ENCODE measurements around the gene CHST8. TPM values are rescaled to one million over a fixed set of nuclear protein-coding genes. Genes with fewer than 3 reads are reported as not detected.

The CHST8 gene
- total and polyA plus RNA-seq, 2 experiments from 2014 or later = 9.3 to 38.2 TPM

DNA sequence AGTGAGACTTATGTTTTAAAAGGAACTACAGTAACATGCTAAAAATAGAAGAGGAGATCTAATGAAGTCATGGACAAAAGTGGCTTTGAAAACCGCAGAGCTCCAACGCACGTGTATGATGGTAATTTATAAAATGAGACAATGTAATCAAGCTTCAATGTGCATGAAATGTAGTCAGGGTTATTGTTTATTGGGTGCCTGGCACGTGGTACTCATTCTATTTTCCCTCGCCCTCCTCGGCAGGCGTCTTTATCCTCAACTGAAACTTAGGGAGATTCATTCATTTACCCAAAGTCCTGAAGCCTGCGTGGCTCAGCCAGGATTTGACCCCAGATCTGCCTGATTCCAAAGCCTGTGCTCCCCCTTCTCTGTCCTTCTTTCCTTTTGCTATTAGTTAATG, 79.8 kb downstream of the CHST8 start:
- Histone ChIP-seq H3K9me2 (ENCODE audit: insufficient read depth) (no peaks in the 10 kb centered on the region), H3K4me1 (ENCODE audit: insufficient read depth) (0 out of 2 replicates have a peak, but pooled peaks cover 5% of the 10 kb centered on the region), H3K79me2 (replicated peaks; ENCODE audit: insufficient read depth) (no peaks in the 10 kb centered on the region), H3K27me3 (ENCODE audit: insufficient read depth) (no peaks in the 10 kb centered on the region), H3K27ac (ENCODE audit: low read depth) (no peak overlapping the region), H4K20me1 (replicated peaks; ENCODE audit: insufficient read depth) (no peaks in the 10 kb centered on the region; the same call in 1 of the 2 replicates), H3K4me3 (no peak overlapping the region), H3K36me3 (ENCODE audit: insufficient read depth) (no peaks in the 10 kb centered on the region; the same call in 1 of the 2 replicates), H3K4me2 (no peak overlapping the region), H3F3A (replicated peaks; ENCODE audit: low read depth) (no peaks in the 10 kb centered on the region), H2AFZ (no peak overlapping the region)
- no peak overlapping the region for H3K4me3 Mint-ChIP-seq
- no peaks in the 10 kb centered on the region for H3K9me3 Mint-ChIP-seq
- TF ChIP-seq, protein P1, sequence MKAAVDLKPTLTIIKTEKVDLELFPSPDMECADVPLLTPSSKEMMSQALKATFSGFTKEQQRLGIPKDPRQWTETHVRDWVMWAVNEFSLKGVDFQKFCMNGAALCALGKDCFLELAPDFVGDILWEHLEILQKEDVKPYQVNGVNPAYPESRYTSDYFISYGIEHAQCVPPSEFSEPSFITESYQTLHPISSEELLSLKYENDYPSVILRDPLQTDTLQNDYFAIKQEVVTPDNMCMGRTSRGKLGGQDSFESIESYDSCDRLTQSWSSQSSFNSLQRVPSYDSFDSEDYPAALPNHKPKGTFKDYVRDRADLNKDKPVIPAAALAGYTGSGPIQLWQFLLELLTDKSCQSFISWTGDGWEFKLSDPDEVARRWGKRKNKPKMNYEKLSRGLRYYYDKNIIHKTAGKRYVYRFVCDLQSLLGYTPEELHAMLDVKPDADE (IDR thresholded peaks at IDR 0.05) = no peak
- no peak for TF ChIP-seq EZH2phosphoT487 (IDR thresholded peaks at IDR 0.05; ENCODE audit: unreplicated experiment)
- no peak for TF ChIP-seq ZNF114 (CRISPR knock-in tag; IDR thresholded peaks at IDR 0.05)
- TF ChIP-seq, protein P2, sequence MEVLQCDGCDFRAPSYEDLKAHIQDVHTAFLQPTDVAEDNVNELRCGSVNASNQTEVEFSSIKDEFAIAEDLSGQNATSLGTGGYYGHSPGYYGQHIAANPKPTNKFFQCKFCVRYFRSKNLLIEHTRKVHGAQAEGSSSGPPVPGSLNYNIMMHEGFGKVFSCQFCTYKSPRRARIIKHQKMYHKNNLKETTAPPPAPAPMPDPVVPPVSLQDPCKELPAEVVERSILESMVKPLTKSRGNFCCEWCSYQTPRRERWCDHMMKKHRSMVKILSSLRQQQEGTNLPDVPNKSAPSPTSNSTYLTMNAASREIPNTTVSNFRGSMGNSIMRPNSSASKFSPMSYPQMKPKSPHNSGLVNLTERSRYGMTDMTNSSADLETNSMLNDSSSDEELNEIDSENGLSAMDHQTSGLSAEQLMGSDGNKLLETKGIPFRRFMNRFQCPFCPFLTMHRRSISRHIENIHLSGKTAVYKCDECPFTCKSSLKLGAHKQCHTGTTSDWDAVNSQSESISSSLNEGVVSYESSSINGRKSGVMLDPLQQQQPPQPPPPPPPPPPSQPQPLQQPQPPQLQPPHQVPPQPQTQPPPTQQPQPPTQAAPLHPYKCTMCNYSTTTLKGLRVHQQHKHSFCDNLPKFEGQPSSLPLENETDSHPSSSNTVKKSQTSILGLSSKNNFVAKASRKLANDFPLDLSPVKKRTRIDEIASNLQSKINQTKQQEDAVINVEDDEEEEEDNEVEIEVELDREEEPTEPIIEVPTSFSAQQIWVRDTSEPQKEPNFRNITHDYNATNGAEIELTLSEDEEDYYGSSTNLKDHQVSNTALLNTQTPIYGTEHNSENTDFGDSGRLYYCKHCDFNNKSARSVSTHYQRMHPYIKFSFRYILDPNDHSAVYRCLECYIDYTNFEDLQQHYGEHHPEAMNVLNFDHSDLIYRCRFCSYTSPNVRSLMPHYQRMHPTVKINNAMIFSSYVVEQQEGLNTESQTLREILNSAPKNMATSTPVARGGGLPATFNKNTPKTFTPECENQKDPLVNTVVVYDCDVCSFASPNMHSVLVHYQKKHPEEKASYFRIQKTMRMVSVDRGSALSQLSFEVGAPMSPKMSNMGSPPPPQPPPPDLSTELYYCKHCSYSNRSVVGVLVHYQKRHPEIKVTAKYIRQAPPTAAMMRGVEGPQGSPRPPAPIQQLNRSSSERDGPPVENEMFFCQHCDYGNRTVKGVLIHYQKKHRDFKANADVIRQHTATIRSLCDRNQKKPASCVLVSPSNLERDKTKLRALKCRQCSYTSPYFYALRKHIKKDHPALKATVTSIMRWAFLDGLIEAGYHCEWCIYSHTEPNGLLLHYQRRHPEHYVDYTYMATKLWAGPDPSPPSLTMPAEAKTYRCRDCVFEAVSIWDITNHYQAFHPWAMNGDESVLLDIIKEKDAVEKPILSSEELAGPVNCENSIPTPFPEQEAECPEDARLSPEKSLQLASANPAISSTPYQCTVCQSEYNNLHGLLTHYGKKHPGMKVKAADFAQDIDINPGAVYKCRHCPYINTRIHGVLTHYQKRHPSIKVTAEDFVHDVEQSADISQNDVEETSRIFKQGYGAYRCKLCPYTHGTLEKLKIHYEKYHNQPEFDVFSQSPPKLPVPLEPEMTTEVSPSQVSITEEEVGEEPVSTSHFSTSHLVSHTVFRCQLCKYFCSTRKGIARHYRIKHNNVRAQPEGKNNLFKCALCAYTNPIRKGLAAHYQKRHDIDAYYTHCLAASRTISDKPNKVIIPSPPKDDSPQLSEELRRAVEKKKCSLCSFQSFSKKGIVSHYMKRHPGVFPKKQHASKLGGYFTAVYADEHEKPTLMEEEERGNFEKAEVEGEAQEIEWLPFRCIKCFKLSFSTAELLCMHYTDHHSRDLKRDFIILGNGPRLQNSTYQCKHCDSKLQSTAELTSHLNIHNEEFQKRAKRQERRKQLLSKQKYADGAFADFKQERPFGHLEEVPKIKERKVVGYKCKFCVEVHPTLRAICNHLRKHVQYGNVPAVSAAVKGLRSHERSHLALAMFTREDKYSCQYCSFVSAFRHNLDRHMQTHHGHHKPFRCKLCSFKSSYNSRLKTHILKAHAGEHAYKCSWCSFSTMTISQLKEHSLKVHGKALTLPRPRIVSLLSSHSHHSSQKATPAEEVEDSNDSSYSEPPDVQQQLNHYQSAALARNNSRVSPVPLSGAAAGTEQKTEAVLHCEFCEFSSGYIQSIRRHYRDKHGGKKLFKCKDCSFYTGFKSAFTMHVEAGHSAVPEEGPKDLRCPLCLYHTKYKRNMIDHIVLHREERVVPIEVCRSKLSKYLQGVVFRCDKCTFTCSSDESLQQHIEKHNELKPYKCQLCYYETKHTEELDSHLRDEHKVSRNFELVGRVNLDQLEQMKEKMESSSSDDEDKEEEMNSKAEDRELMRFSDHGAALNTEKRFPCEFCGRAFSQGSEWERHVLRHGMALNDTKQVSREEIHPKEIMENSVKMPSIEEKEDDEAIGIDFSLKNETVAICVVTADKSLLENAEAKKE (CRISPR knock-in tag; IDR thresholded peaks at IDR 0.05) = no peak
- no peak for TF ChIP-seq ZNF331 (CRISPR knock-in tag; IDR thresholded peaks at IDR 0.05; ENCODE audit: low read depth)
- no peak for TF ChIP-seq POLR2AphosphoS5 (IDR thresholded peaks at IDR 0.05; ENCODE audit: low read depth)
- TF ChIP-seq, protein P3, sequence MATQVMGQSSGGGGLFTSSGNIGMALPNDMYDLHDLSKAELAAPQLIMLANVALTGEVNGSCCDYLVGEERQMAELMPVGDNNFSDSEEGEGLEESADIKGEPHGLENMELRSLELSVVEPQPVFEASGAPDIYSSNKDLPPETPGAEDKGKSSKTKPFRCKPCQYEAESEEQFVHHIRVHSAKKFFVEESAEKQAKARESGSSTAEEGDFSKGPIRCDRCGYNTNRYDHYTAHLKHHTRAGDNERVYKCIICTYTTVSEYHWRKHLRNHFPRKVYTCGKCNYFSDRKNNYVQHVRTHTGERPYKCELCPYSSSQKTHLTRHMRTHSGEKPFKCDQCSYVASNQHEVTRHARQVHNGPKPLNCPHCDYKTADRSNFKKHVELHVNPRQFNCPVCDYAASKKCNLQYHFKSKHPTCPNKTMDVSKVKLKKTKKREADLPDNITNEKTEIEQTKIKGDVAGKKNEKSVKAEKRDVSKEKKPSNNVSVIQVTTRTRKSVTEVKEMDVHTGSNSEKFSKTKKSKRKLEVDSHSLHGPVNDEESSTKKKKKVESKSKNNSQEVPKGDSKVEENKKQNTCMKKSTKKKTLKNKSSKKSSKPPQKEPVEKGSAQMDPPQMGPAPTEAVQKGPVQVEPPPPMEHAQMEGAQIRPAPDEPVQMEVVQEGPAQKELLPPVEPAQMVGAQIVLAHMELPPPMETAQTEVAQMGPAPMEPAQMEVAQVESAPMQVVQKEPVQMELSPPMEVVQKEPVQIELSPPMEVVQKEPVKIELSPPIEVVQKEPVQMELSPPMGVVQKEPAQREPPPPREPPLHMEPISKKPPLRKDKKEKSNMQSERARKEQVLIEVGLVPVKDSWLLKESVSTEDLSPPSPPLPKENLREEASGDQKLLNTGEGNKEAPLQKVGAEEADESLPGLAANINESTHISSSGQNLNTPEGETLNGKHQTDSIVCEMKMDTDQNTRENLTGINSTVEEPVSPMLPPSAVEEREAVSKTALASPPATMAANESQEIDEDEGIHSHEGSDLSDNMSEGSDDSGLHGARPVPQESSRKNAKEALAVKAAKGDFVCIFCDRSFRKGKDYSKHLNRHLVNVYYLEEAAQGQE (IDR thresholded peaks at IDR 0.05; ENCODE audit: unreplicated experiment) = no peak
- TF ChIP-seq EZH2 (IDR thresholded peaks at IDR 0.05; ENCODE audit: low read depth, unreplicated experiment) = no peak
- TF ChIP-seq NANOG (IDR thresholded peaks at IDR 0.05; ENCODE audit: borderline replicate concordance) = no peak
- no peak for TF ChIP-seq STAT1 (IDR thresholded peaks at IDR 0.05; ENCODE audit: unreplicated experiment)
- TF ChIP-seq, protein P4, sequence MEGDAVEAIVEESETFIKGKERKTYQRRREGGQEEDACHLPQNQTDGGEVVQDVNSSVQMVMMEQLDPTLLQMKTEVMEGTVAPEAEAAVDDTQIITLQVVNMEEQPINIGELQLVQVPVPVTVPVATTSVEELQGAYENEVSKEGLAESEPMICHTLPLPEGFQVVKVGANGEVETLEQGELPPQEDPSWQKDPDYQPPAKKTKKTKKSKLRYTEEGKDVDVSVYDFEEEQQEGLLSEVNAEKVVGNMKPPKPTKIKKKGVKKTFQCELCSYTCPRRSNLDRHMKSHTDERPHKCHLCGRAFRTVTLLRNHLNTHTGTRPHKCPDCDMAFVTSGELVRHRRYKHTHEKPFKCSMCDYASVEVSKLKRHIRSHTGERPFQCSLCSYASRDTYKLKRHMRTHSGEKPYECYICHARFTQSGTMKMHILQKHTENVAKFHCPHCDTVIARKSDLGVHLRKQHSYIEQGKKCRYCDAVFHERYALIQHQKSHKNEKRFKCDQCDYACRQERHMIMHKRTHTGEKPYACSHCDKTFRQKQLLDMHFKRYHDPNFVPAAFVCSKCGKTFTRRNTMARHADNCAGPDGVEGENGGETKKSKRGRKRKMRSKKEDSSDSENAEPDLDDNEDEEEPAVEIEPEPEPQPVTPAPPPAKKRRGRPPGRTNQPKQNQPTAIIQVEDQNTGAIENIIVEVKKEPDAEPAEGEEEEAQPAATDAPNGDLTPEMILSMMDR (conservative IDR thresholded peaks at IDR 0.05; ENCODE audit: low read depth in 2 of 2) = no peak
- TF ChIP-seq JUNB (IDR thresholded peaks at IDR 0.05; ENCODE audit: unreplicated experiment) = no peak
- TF ChIP-seq CREB1 (CRISPR knock-in tag; IDR thresholded peaks at IDR 0.05; ENCODE audit: low read depth) = no peak
- H3K27me3 Mint-ChIP-seq (ENCODE audit: insufficient read depth, low read depth, poor library complexity) = no peaks in the 10 kb centered on the region
- no peaks in the 10 kb centered on the region for H3K36me3 Mint-ChIP-seq (ENCODE audit: low read depth)
- ATAC-seq (no peak), DNase-seq (ENCODE audit: low spot score) (no peak)
- peaks cover 25% of the 10 kb centered on the region for H3K4me1 Mint-ChIP-seq
- no peak overlapping the region; the same call in 1 of the 2 replicates for H3K27ac Mint-ChIP-seq

Data from GM23338 (cell line).